Thoracic aorta (tissue), 2 donors: ENCODE measurements around the gene TPBGL. TPM values are rescaled to one million over a fixed set of nuclear protein-coding genes. Genes with fewer than 3 reads are reported as not detected.

ENCODE experiments used
- ATAC-seq: fragments of 150-250 bp; one replicate; pipeline ENCODE4 v1.8.0; 2017; ENCODE audit warnings: low read depth; ENCODE audit not compliant: insufficient number of reproducible peaks, low FRiP score
- DNase-seq: peaks from one replicate; pipeline ENCODE4 v3.0.0-alpha.2; 2020; ENCODE audit warnings: low spot score
- H3K27ac ChIP-seq, 2 donors: fragments of 200-600 bp; sonication (generic); 1 replicate in 1 of 2; 2 replicates in 1 of 2; pipeline ENCODE4 v1.5.1; 2016; ENCODE audit warnings: mild to moderate bottlenecking in 2 of 2, moderate library complexity in 2 of 2
- H3K27me3 ChIP-seq: fragments of 200-600 bp; sonication (generic); replicated peaks from 2 replicates; pipeline ENCODE4 v1.6.0; 2016; ENCODE audit warnings: mild to moderate bottlenecking; ENCODE audit not compliant: insufficient read depth
- H3K36me3 ChIP-seq: fragments of 200-600 bp; sonication (generic); one replicate; pipeline ENCODE4 v1.5.1; 2016
- H3K4me1 ChIP-seq, 2 donors: fragments of 200-600 bp; sonication (generic); 1 replicate in 1 of 2; 2 replicates in 1 of 2; pipeline versions ENCODE4 v1.5.1 to v1.6.0; 2016; ENCODE audit warnings: low read depth in 2 of 2, mild to moderate bottlenecking in 1 of 2; ENCODE audit not compliant: control insufficient read depth in 1 of 2
- H3K4me3 ChIP-seq: fragments of 200-600 bp; sonication (generic); 2 replicates; pipeline ENCODE4 v1.5.1; 2016; ENCODE audit warnings: mild to moderate bottlenecking
- H3K9me3 ChIP-seq: fragments of 200-600 bp; sonication (generic); 2 replicates; pipeline ENCODE4 v1.5.1; 2016
- CTCF ChIP-seq: fragments of 200-600 bp; sonication (generic); IDR thresholded peaks from one replicate; pipeline ENCODE4 v1.5.1; 2019; ENCODE audit warnings: antibody characterized with exemption
- total RNA-seq, 2 donors: library from RNA; depleted of rRNA; stranded (reverse); fragments of >200 nt; gene quantifications; one replicate each; pipeline versions ENCODE4 v1.1.0 to v1.2.3, GENCODE V29; 2016

The TPBGL gene
- total RNA-seq, 2 donors from 2014 or later, result 0.21 TPM; not detected in 1

- DNase-seq (no peak), ATAC-seq (no peak)
- no peaks in the 10 kb centered on the region for H3K9me3 ChIP-seq
- H3K4me3 ChIP-seq, result no peak overlapping the region
- no peak for TF ChIP-seq CTCF
- H3K4me1 ChIP-seq, result peaks cover 4 to 11% of the 10 kb centered on the region in 2 donors
- H3K36me3 ChIP-seq, result no peaks in the 10 kb centered on the region
- H3K27ac ChIP-seq, result no peak overlapping the region
- H3K27me3 ChIP-seq, result peaks cover 8% of the 10 kb centered on the region
Observed at GRCh38 chr11:75236062-75236461, 4.5 kb upstream of the TPBGL start.

DNA sequence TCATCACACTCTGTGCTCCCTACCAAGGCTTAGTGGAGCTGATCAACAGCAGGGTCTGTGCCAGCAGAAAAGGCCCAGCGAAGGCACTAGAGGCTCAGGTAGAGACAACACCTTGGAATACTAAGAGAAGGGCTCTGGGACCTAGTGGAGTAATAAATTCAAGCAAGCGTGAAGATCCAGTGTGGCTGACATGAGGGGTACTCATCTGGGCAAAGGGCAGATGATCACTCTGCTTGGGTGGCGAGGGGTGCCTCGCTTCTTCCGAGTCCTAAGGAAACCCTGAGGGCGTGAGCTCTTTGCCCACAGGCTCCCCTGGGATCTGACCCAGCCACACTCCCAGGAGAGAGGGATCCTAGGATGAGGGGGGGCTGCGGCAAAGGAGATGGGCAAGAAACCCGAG is 3.5 kb upstream of the TPBGL start:
- peaks cover 8% of the 10 kb centered on the region for H3K27me3 ChIP-seq
- no peak for TF ChIP-seq CTCF
- ATAC-seq (no peak), DNase-seq (no peak)
- no peak overlapping the region for H3K27ac ChIP-seq
- no peak overlapping the region for H3K4me3 ChIP-seq
- peaks cover 4 to 17% of the 10 kb centered on the region in 2 donors for H3K4me1 ChIP-seq
- no peaks in the 10 kb centered on the region for H3K9me3 ChIP-seq
- H3K36me3 ChIP-seq, result no peaks in the 10 kb centered on the region

GRCh38 chr11:75238595-75239440 is 1.8 kb upstream of the TPBGL start:
- H3K36me3 ChIP-seq, result no peaks in the 10 kb centered on the region
- ATAC-seq, result no peak
- no peak for TF ChIP-seq CTCF
- no peaks in the 10 kb centered on the region for H3K9me3 ChIP-seq
- peaks cover 7 to 21% of the 10 kb centered on the region in 2 donors for H3K4me1 ChIP-seq
- DNase-seq, result no peak
- H3K4me3 ChIP-seq, result no peak overlapping the region
- no peak overlapping the region for H3K27ac ChIP-seq
- H3K27me3 ChIP-seq, result peaks cover 8% of the 10 kb centered on the region

DNA sequence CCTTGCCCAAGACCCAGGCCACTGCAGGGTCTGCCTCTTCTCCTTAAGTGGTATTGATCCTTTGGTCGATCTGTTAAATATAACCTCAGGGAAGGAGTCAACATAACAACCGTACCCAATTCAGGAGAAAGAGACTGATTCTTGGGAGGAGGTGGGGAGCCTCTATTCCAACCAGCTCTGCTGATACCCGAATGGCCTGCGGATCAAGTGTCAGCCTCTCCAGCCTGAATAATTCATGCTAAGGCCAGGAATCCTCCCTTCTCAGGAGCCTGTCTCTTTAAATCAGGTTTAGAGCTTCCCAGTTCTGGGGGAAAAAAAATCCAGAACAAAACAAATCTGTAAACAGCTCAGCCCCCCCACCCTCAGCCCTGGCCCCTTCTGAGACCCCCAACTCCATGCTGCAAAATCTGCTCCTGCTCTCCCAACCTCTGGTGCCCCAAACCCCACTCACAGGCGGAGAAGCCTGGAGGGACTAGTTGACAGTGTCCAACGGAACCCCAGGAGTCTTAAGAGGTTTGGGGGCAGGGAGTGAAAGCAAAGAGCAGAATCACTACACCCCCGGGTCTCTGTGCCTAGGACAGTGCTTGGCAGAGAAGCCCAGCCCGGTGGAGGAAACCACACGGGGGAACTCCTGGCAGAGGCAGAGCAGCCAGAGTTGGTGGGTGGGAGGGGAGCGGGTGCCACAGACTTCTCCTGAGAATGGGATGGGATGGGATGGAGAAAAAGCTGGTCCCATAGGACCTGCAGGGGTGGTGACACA is 863 bp upstream of the TPBGL start:
- DNase-seq (no peak), ATAC-seq (no peak)
- no peaks in the 10 kb centered on the region for H3K9me3 ChIP-seq
- no peak overlapping the region for H3K27ac ChIP-seq
- TF ChIP-seq CTCF, result no peak
- H3K4me3 ChIP-seq, result no peak overlapping the region
- no peaks in the 10 kb centered on the region for H3K36me3 ChIP-seq
- peaks cover 8% of the 10 kb centered on the region for H3K27me3 ChIP-seq
- H3K4me1 ChIP-seq, result peaks cover 7 to 21% of the 10 kb centered on the region in 2 donors
